ENCODE data around the gene EEF1B2.
"Not testable (repeated sequence)": the region's sequence is repeated elsewhere in the genome, so short reads cannot be mapped to it uniquely, and the experiment has no call there.

Gene EEF1B2

GRCh38 chr2:206159346-206160124, at the start of gene EEF1B2, which contains the start of gene NDUFS1:
Gene EEF1B2 (plus strand): TSS chr2:206159895. CDS start chr2:206159980, 85 bp downstream.
Gene NDUFS1 (minus strand): TSS chr2:206159444. CDS start chr2:206153678, 5,766 bp downstream.
- peak; percentile 96 for DNase-seq (ENCODE audit: low spot score)

GRCh38 chr2:206112108-206112507, 47.6 kb upstream of the EEF1B2 start:
- no peak for DNase-seq (ENCODE audit: low spot score)

GRCh38 chr2:206112846-206113547, 46.7 kb upstream of the EEF1B2 start:
- no peak for DNase-seq (ENCODE audit: low spot score)

GRCh38 chr2:206115026-206115578, 44.6 kb upstream of the EEF1B2 start:
- DNase-seq (ENCODE audit: low spot score): no peak

- no peak for DNase-seq (ENCODE audit: low spot score)
Observed at GRCh38 chr2:206116278-206116677, 43.4 kb upstream of the EEF1B2 start.

GRCh38 chr2:206122569-206122968, 37.1 kb upstream of the EEF1B2 start:
- DNase-seq (ENCODE audit: low spot score): not testable (repeated sequence)

- DNase-seq (ENCODE audit: low spot score): no peak
Observed at GRCh38 chr2:206125901-206126300, 33.8 kb upstream of the EEF1B2 start.

GRCh38 chr2:206127656-206128055, 32.0 kb upstream of the EEF1B2 start:
- DNase-seq (ENCODE audit: low spot score): no peak

- DNase-seq (ENCODE audit: low spot score): no peak
Observed at GRCh38 chr2:206143451-206143850, 16.2 kb upstream of the EEF1B2 start.

GRCh38 chr2:206144383-206144782, 15.3 kb upstream of the EEF1B2 start:
- no peak for DNase-seq (ENCODE audit: low spot score)

- DNase-seq (ENCODE audit: low spot score): no peak
Observed at GRCh38 chr2:206145665-206146064, 14.0 kb upstream of the EEF1B2 start.

GRCh38 chr2:206149330-206149729, 10.4 kb upstream of the EEF1B2 start:
- DNase-seq (ENCODE audit: low spot score): no peak

- DNase-seq (ENCODE audit: low spot score): no peak
Observed at GRCh38 chr2:206150168-206150567, 9.5 kb upstream of the EEF1B2 start.

GRCh38 chr2:206150631-206151030, 9.1 kb upstream of the EEF1B2 start:
- no peak for DNase-seq (ENCODE audit: low spot score)

GRCh38 chr2:206154197-206154596, 5.5 kb upstream of the EEF1B2 start:
- no peak for DNase-seq (ENCODE audit: low spot score)

GRCh38 chr2:206157014-206157413, 2.7 kb upstream of the EEF1B2 start:
- not testable (repeated sequence) for DNase-seq (ENCODE audit: low spot score)

GRCh38 chr2:206158563-206159345, 941 bp upstream of the EEF1B2 start:
- DNase-seq (ENCODE audit: low spot score): no peak

GRCh38 chr2:206160125-206160806, 571 bp downstream of the EEF1B2 start:
- no peak for DNase-seq (ENCODE audit: low spot score)

GRCh38 chr2:206160807-206161179, 1.1 kb downstream of the EEF1B2 start:
- DNase-seq (ENCODE audit: low spot score): no peak

GRCh38 chr2:206162401-206162800, 2.7 kb downstream of the EEF1B2 start:
- not testable (repeated sequence) for DNase-seq (ENCODE audit: low spot score)

GRCh38 chr2:206163251-206163880, 3.7 kb downstream of the EEF1B2 start:
- DNase-seq (ENCODE audit: low spot score): no peak
